ENCODE measurements around the gene DSG3. TPM values are rescaled to one million over a fixed set of nuclear protein-coding genes. Genes with fewer than 3 reads are reported as not detected.
A peak's percentile ranks its signal among the peaks of the same experiment; 100 is the strongest.

Gene DSG3
- total RNA-seq, 6 donors from 2014 or later = not detected

GRCh38 chr18:31420524-31420923, 27.0 kb upstream of the DSG3 start:
- no peak overlapping the region for H3K27ac ChIP-seq
- H3K36me3 ChIP-seq = no peaks in the 10 kb centered on the region
- H3K4me3 ChIP-seq = no peak overlapping the region
- WGBS, 2 donors = 92 to 94% methylated on average over 2 of the region's 2 CpGs
- TF ChIP-seq EP300 (IDR thresholded peaks at IDR 0.05) (no peak), POLR2A (IDR thresholded peaks at IDR 0.05) (no peak)
- no peaks in the 10 kb centered on the region for H3K27me3 ChIP-seq
- DNase-seq (no peak), ATAC-seq (ENCODE audit: low FRiP score in 2 of 2) (no peak)
- no peaks in the 10 kb centered on the region for H3K9me3 ChIP-seq
- no peaks in the 10 kb centered on the region for H3K4me1 ChIP-seq

GRCh38 chr18:31424383-31424988, 23.1 kb upstream of the DSG3 start:
- DNase-seq = no peak
- no peak overlapping the region for H3K4me3 ChIP-seq
- H3K9me3 ChIP-seq = no peaks in the 10 kb centered on the region
- WGBS, 2 donors = 28 to 36% methylated on average over 7 of the region's 7 CpGs
- H3K36me3 ChIP-seq = no peaks in the 10 kb centered on the region
- no peak overlapping the region for H3K27ac ChIP-seq
- H3K27me3 ChIP-seq = no peaks in the 10 kb centered on the region
- H3K4me1 ChIP-seq = no peaks in the 10 kb centered on the region
- ATAC-seq (ENCODE audit: low FRiP score in 2 of 2) = peak in 1 of 2 donors; percentile 50
- TF ChIP-seq POLR2AphosphoS5 (IDR thresholded peaks at IDR 0.05) (no peak), CTCF (IDR thresholded peaks at IDR 0.05) (peak in 4 of 6 experiments; percentile 7 to 38 (median 33))

GRCh38 chr18:31426021-31426420, 21.5 kb upstream of the DSG3 start:
- no peaks in the 10 kb centered on the region for H3K27me3 ChIP-seq
- no peak for TF ChIP-seq CTCF (IDR thresholded peaks at IDR 0.05)
- TF ChIP-seq POLR2AphosphoS5 (IDR thresholded peaks at IDR 0.05) = no peak
- no peak for TF ChIP-seq EP300 (IDR thresholded peaks at IDR 0.05)
- no peak for TF ChIP-seq POLR2A (IDR thresholded peaks at IDR 0.05)
- no peak for DNase-seq
- 81 to 84% methylated on average over 2 of the region's 2 CpGs for WGBS, 2 donors
- ATAC-seq (ENCODE audit: low FRiP score in 2 of 2) = no peak
- no peaks in the 10 kb centered on the region for H3K9me3 ChIP-seq
- no peak overlapping the region for H3K27ac ChIP-seq
- no peaks in the 10 kb centered on the region for H3K36me3 ChIP-seq
- H3K4me1 ChIP-seq = no peaks in the 10 kb centered on the region
- H3K4me3 ChIP-seq = no peak overlapping the region

GRCh38 chr18:31426871-31427406, 20.6 kb upstream of the DSG3 start:
- no peak for DNase-seq
- H3K9me3 ChIP-seq = no peaks in the 10 kb centered on the region
- no peak overlapping the region for H3K27ac ChIP-seq
- TF ChIP-seq POLR2A (IDR thresholded peaks at IDR 0.05) (no peak), EP300 (IDR thresholded peaks at IDR 0.05) (no peak), CTCF (IDR thresholded peaks at IDR 0.05) (no peak), POLR2AphosphoS5 (IDR thresholded peaks at IDR 0.05) (no peak)
- 69 to 73% methylated on average over 5 of the region's 5 CpGs for WGBS, 2 donors
- no peaks in the 10 kb centered on the region for H3K27me3 ChIP-seq
- no peaks in the 10 kb centered on the region for H3K36me3 ChIP-seq
- no peaks in the 10 kb centered on the region for H3K4me1 ChIP-seq
- H3K4me3 ChIP-seq = no peak overlapping the region
- ATAC-seq (ENCODE audit: low FRiP score in 2 of 2) = no peak

GRCh38 chr18:31428211-31428610, 19.3 kb upstream of the DSG3 start:
- H3K27ac ChIP-seq = no peak overlapping the region
- no peaks in the 10 kb centered on the region for H3K36me3 ChIP-seq
- H3K4me3 ChIP-seq = no peak overlapping the region
- no peak for DNase-seq
- H3K27me3 ChIP-seq = no peaks in the 10 kb centered on the region
- H3K9me3 ChIP-seq = no peaks in the 10 kb centered on the region
- no peak for ATAC-seq (ENCODE audit: low FRiP score in 2 of 2)
- H3K4me1 ChIP-seq = no peaks in the 10 kb centered on the region
- TF ChIP-seq POLR2AphosphoS5 (IDR thresholded peaks at IDR 0.05) = no peak
- TF ChIP-seq EP300 (IDR thresholded peaks at IDR 0.05) = no peak
- no peak for TF ChIP-seq CTCF (IDR thresholded peaks at IDR 0.05)
- TF ChIP-seq POLR2A (IDR thresholded peaks at IDR 0.05) = no peak
- 88 to 90% methylated on average over 1 of the region's 1 CpG for WGBS, 2 donors

Measured in upper lobe of left lung (tissue), 6 donors.